NCI-H1105 (cell line): ENCODE results near the gene LYPLAL1.
"Not testable (repeated sequence)": the region's sequence is repeated elsewhere in the genome, so short reads cannot be mapped to it uniquely, and the experiment has no call there.

Source experiments
- DNase-seq: peaks from one replicate; lab custom pipeline; 2025; lab: John Stamatoyannopoulos, UW

LYPLAL1 gene

DNA sequence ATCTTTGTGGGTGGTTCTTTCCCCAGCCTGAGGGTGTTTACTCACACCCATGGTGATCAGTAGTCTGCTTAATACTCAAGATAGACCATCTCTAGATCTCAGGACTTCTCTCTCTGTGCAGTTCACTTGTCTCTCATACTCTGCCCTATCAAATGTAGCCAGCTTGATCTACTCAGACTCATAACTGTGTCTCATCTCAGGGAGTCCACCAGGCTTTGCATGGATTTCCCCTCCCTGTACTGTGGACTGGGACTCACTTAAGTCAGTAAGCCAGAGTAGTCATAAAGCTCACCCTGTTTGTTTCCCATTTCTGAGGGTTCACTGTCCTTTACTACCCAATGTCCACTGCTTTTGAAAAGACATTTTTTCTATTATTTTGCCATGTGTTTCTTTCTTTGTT is 41.8 kb downstream of the LYPLAL1 start:
- DNase-seq = no peak

DNA sequence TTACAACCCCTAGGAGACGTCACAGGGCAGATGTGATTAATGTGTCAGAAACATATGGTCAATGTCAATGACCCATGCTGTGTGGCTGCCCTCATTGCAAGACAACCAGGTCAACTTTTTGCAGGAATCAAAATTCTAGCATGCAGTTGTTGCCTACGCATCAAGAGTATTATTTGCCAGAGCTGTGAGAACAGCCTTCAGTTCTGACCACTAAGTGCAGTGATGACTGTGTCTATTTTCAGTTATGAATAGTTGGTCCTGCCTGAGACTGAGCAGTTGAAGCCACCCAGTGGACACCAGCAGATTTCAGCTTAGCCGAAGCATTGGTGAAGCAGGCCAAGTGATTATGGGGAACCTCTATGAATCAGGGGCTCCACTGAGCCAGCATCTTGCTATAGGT is 47.3 kb downstream of the LYPLAL1 start:
- no peak for DNase-seq

DNA sequence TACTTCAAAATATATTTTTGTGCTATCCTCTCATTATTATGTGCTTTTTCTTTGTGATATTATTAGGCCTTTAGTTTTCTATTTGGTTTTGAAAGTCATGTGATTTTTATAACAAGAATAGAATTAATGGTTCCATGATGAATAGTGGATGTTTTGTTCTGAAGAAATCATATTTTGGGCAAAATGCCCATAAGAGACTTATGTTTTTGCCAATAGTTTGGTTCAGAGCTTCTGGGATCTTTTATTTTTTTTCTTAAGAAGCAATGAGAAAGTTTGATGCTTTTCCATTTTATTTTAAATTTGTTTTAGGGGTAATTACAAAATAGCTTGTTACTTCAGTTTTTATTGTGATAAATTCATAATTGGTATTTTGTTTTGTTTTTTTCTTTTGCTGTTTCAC is 49.8 kb downstream of the LYPLAL1 start:
- DNase-seq = no peak

DNA sequence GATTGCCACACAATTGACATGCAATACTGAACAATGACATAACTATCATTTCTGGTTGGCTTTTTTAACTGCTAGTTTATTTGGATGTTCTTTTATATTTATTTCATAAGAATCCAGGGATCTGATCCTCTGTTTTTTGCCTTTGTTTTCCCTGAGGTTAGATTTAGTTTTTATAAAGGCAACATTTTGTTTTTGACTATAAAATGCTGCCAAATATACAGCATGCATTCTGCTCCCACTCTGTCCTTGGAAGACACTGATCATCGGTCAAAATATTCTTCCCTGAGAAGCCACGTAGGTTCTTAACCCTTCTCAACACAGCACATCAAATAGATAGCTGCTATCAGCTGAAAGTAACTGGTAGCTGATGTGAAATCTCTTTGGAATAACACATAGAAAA is 52.5 kb downstream of the LYPLAL1 start:
- no peak for DNase-seq

DNA sequence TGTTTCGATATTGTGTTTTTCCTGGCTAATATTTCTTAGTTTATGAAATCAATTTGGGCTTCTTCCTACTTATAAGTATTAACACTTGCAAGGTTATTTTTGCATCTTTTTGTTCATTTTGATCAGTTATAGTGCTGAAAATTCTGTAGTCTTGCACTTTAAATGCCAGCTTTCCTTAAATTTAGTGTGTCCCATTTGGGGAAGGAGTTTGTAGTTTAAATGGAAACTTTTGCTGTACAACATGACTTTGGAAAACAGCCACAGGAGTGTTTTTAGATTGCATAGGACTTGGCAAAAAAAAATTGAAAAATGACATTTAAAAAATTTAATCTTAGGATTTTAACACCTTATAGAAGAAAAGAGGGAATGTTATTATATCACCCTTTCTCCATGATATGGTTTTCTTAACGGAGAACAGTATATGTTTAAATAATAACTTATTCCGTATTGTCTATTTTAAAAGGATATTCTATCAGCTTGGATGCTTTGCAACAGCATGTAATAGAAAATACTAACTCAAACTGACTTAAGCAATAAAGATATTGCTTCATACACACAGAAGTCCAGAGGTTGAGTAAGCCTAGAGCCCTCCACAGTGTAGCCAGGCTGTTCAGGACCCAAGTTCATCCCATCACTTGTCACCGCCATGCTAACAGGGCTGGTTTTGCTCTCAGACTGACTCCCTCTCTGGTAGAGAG is 53.8 kb downstream of the LYPLAL1 start:
- no peak for DNase-seq

DNA sequence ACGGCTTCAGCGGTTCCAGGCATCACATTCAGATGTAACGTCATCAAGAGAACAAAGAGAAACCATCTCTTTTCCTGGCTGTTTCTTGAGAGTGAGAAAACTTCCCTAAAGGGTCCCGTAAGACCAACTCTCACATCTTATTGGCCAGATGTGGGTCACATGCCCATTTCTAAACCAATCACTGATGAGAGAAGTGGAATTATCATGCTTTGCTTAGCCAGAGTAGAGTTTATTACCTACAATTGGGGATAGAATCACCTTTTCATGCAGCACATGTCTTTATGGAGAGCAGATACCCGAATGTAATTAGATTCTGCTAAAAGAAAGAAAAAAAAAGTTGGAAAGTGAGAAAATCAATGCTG is 54.4 kb downstream of the LYPLAL1 start:
- no peak for DNase-seq

DNA sequence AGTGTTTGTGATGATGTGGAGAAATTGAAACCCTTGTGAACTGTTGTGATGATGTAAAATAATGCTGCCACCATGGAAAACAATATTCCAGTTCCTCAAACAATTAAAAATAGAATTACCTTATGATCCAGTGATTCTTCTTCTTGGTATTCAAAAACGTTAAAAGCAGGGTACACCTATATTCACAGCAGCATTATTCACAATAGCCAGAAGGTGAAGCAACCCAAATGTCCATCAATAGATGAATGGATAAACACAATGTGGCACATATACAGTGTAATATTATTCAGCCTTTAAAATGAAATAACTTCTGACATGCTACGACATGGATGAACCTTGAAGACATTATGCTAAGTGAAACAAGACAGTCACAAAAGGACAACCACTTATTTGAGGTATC is 59.2 kb downstream of the LYPLAL1 start:
- DNase-seq = no peak

DNA sequence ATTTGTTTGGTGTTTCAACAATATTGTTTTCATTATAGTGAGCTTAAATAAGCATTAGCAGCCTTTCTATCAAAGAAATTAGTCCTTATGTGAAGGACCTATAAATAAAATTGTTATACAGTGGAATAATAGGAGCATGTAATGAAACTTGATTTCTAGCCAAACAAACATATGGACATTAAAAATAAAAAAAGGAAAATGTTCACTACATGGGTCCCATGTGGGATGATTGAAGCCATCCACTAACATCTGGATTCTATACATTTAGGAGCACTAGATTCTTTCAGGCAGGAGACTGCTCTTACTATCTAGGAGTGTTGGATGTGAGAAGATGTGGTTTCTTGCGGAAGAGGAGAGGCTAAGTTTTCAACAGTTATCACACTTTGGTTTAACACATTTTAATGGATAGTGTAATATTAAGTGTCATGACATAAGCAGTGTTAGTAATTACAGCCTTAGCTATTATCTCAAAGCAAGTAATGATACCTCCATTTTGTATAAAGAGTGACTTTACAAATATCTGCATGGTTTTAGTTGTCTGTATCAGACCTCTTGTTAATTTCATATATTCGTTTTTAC is 62.3 kb downstream of the LYPLAL1 start:
- DNase-seq = no peak

DNA sequence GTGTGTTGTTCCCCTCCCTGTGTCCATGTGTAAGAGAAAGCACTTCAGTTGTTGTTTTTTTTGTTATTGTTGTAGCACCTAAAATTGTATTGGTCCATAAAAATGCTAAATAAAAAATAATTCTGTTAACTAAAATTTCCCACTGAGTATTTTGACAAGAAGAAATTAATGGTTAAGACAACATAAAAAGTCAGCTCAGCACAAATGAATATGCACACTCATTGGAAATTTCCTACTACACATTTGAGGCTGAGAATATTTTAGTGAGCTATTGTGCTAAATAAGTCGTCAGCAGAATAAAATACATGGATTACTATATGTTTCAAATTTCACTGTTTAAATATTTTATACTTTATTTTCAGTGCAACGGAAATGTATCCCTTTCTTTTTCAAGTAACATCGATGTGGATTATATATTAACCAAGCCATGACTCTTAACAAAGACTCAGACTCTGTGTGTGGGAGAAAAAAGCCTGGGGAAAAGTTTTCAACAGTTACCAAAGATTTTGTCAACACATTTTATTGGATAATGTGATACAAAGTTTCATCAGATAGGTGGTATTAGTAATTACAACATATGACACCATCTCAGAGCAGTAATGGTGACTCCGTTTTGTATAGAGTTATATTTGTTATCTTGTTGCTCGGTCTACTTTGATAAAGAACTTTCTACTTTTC is 63.4 kb downstream of the LYPLAL1 start:
- no peak for DNase-seq

DNA sequence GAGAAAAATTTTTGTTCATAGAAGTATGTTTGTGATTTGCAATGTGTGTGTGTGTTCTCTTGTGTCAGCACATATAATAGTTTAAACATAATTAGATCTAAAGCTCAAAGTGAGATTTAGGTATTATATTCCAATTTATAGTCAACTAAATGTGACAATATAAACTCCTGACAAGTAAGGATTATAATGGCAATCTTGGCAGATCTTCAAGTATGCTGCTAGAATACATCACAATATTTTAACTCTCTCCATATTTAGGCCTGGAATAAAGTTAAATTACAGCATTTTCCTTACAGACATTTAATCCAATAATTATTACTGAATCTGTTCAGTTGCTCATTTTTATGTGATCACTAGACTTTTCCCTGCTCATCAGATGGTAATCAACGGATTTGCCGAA is 65.8 kb downstream of the LYPLAL1 start:
- DNase-seq = no peak

DNA sequence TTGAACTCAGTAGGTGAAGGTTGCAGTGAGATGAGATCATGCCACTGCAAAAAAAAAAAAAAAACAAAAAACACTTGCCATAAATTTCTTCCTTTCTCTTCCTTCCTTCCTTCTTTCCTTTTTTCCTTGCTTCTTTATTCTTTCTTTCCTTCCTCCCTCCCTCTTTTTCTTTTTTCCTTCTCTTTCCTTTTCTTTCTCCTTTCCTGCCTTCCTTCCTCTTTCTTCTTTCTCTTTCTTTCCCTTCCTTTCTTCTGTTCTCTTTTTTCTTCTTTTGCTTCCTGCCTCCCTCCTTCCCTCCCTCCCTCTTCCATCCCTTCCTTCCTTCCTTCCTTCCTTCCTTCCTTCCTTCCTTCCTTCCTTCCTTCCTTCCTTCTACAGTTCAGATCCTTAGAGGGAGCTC is 71.2 kb downstream of the LYPLAL1 start:
- DNase-seq = no peak

DNA sequence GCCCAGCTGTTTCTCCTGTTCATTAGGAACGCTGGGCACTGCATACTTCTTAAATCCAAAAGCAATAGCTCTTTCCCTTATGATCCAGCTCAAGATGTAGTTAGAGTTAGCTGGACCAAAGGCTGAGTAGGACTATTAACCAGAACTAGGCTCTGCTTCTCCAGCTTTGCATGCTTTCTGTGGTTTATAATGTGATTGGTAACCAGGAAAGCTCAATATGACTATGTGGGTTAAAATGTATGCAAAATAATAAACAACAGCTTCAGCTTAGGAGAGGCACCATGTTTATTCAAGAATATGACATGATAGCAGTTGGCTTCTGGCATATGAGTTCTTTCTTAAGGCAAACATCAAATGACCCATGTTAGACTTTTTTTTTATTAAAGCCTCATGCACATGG is 73.8 kb downstream of the LYPLAL1 start:
- DNase-seq = no peak

DNA sequence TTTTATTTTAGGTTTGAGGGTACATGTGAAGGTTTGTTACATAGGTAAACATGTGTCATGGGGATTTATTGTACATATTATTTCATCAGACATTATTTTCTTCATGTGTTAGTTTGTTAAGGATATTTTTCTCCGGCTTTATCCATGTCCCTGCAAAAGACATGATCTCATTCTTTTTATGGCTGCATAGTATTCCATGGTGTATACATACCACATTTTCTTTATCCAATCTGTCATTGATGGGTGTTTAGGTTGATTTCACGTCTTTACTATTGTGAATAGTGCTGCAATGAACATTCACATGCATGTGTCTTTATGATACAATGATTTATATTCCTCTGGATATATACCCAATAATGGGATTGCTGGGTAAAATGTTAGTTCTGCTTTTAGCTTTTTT is 76.8 kb downstream of the LYPLAL1 start:
- DNase-seq = not testable (repeated sequence)

DNA sequence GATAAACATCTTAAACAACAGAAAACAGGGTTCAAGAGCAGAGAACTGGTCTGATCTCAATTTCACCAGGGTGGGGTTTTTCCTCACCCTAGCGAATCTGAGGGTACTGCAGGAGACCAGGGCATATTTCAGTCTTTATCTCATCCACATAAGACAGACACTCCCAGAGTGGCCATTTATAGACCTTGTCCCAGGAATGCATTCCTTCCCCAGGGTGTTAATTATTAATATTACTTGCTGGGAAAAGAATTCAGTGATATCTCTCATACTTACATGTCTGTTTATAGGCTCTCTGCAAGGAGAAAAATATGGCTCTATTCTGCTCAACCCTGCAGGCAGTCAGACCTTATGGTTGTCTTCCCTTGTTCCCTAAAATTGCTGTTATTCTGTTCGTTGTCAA is 84.1 kb downstream of the LYPLAL1 start:
- no peak for DNase-seq

DNA sequence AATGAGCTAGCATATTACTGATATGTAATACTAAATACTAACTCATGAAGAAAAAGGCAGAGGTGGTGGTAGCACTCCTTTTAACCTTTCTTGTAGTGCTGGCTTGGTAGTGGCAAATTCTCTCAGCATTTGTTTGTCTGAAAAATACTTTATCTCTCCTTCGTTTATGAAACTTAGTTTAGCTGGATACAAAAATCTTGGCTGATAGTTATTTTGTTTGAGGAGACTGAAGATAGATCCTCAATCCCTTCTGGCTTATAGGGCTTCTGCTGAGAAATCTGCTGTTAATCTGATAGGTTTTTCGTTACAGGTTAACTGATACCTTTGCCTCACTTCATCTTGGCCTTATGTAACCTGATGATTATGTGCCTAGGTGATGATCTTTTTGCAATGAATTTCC is 87.8 kb downstream of the LYPLAL1 start:
- DNase-seq = no peak
